GM21390 (cell line): ENCODE measurements around the gene CASP9.
"Not testable (repeated sequence)": the region's sequence is repeated elsewhere in the genome, so short reads cannot be mapped to it uniquely, and the experiment has no call there.

Source experiments
- ATAC-seq: cut with Tn5 transposase; IDR thresholded peaks from one replicate; pipeline ENCODE4 v1.9.1; 2021; ENCODE audit not compliant: unreplicated experiment

The CASP9 gene

DNA sequence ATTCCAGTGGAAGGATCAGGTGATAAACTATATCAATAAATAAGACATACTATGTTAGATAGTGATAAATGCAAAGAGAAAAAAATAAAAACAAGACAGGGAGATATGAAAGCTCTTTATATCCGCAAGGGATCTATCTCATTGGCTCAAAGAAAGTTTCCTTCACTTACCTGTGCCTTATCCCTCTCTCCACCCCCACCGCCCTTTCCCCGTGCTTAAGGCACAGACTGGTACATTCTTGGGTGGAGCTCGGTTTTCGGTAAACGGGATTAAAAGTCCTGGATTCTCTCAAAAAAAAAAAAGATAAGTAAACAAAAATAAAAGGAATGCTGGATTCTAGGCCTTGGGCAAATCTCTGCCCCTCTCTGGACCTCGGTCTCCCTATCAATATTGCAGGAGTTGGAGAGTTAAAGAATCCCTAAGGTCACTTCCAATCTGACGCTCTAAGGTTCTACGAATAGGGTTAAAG lies 2.0 kb upstream of the CASP9 start:
- no peak for ATAC-seq

DNA sequence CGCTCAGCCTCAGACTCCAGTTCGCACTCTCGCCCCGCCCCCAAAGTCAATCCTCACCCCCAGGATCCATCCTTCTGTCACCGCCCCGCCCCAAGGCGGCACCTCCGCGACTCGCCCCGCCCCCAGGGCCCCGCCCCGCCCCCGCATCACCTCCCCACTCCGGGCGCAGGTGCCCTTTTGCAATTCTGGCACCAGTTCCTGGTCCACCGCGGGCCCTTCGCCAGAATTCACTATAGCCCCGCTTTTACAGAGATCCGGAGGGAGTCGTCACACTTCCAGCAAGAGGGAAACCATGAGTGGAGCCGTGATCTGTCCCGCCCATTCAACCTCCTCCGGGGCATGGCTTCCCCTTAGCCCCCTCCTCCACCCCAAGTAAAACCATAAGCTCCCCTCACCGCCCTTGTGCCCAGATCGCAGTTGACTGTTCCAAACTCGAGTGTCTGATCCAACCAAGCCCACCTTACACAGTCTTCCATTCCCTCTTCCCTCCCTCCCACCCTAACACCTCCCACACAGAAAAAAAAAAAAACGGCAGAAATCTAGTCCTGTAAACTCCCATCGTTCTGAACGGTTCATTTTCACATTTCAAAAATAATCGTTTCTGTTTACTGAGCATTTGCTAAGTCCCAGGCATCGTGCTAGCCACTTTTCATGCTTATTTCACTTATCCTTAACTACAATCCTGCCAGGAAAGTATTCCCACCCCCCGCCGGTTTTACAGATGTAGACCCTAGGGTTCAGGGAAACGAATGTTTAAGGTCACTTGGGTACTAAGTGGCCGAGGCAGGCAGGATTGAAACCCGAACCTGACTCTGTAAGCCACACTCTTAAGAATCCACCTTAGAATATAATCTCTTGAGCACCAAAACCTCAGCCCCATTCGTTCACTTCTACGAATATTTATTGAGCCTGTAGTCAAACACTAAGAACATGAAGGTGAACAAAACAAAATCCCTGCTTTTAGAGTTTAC lies 1.3 kb upstream of the CASP9 start:
- peak; percentile 39 for ATAC-seq

DNA sequence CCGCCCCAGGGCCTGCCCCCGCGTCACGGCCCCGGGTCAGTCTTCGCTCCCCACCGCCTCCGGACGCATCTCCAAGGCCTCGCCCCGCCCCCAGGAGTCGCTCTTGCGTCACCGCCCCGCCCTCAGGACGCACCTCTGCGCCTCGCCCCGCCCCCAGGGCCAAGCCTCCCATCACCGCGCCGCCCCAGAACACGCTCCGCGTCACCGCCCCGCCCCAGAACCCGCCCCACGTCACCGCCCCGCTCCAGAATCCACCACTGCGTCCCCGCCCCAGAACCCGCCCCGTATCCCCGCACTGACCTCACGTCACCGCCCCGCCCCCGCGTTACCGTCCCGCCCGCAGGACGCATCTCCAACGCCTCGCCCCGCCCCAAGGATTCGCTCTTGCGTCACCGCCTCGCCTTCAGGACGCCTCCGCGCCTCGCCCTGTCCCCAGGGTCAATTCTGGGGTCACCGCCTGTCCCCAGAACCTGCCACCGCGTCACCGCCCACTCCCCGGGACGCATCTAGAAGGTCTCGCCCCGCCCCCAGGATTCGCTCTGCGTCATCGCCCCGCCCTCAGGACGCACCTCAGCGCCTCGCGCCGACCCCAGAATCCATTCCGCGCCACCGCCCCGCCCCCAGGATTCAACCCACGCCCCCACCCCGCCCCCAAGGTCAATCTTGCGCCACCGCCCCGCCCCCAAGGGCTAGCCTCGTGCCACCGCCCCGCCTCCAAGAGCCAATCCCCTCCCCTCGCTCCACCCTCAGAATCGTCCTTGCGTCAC lies 451 bp upstream of the CASP9 start:
- ATAC-seq: peak; percentile 38

DNA sequence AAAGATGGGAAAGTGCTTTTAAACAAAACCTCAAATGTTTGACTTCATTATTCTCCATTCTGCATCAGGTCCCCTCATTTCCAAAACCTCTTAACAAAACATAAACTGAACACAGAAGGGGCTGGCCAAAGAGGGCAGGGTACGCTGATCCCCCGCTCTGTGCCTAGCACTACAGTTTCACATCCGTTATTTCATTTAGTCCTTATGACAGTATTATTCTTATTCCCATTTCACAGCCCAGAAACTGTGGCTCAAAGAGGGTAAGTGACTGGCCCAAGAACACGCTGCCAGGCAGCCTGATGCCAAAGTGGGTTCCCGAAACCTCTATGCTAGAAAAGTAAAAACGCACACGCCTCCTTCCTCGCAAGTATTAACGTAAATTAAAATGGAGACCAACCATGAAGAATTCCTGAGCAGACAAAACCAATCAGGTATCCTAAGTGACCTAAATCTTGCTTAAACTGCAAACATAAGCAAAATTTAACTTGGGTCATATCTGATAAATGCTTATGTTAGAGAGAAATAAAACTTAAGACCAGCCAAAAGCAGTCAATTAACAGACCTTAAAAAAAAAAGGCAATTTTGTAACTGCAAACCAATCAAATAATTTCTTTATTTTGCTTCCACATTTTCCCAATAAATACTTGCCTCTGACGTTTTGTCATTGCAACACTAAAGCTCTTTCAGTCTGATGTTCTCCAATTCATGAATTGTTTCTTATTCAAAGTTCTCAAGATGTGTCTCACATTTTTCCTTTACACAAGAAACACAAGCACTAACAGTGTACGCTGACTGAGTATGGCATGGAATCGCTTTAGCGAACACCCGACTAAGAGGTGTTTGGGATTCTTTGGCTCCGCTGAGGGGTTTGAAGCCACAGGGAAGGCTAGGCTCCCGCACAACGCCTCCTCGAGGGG lies 653 bp downstream of the CASP9 start:
- ATAC-seq: no peak

DNA sequence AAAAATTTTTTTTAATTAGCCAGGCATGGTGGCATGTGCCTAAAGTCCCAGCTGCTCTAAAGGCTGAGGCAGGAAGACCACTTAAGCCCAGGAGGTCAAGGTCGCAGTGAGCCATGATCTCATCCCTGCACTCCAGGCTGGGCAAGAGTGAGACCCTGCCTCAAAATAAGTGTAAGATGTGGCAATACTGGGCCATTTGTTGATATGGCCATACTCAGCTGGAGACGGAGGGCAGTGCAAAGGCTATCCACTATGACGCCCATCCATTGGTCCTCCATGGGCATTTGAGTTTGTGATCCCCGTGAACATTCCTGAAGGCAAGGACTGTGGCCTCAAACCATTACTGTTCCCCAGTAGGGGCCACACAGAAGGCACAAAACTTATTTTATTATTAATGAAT lies 1.5 kb downstream of the CASP9 start:
- ATAC-seq: no peak

DNA sequence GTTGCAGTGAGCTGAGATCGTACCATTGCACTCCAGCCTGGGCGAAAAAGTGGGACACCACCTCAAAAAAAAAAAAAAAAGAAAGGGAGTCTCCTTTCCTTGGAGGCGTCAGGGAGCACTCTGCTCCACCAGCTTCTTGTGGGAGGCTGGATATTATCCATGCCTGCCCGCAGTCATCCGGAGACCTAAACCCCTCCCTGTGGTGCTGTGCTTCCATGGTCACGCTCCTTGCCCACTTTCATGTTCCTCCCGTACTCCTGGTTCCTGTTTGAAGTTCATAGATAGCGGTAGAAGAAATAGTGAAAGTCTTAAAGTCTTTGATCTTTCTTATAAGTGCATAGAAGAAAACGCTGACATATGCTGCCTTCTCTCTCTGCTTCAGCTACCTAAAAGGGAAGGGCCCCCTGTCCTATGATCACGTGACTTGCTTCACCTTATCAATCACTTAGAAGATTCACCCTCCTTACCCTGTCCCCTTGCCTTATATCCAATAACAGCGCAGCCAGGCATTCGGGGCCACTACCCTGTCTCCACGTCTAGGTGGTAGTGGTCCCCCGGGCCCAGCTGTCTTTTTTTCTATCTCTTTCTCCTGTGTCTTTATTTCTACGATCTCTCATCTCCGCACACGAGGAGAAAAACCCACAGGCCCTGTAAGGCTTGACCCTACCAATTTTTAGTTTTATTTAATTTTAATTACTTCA lies 2.7 kb downstream of the CASP9 start:
- ATAC-seq: not testable (repeated sequence)

DNA sequence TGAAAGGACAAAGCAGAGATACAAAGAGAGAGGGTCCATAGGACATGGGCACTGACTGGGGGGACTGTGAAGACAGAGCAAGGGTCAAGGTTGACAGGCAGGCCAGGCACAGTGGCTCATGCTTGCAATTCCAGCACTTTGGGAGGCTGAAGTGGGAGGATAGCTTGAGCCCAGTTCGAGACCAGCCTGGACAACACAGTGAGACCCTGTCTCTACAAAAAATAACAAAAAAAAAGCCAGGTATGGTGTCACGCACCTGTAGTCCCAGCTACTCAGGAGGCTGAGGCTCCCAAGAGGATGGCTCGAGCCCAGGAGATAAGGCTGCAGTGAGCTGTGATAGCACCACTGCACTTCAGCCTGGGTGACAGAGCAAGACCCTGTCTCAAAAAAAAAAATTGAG lies 4.4 kb downstream of the CASP9 start:
- no peak for ATAC-seq

DNA sequence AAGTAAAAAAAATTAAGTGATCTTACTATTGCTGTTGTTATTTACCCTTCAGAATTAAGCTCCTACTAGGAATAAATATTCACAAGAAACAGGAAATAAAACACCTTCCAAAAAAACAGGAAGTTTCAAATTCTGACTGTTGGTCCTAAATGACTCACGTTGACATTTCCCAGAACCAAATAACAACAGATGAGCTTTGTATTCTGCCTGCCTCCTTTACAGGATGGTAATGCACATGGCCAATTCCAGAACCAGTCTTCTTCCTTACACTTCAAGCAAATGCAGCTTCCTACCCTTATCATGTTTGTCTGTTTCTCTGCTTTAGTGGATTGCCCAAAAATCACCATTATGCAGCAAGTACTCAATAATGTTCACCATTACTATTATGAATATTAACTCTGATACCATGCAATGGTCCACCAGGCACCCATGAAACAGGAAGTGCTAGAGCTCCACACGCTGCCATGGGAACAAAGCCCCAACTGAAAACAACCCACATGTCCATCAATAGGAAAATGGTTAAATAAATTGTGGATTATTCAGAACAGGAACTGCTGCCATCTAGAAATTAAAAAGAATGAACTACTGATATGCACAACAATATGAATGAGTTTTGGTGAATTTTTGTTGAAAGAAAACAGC lies 8.9 kb downstream of the CASP9 start:
- ATAC-seq: no peak

DNA sequence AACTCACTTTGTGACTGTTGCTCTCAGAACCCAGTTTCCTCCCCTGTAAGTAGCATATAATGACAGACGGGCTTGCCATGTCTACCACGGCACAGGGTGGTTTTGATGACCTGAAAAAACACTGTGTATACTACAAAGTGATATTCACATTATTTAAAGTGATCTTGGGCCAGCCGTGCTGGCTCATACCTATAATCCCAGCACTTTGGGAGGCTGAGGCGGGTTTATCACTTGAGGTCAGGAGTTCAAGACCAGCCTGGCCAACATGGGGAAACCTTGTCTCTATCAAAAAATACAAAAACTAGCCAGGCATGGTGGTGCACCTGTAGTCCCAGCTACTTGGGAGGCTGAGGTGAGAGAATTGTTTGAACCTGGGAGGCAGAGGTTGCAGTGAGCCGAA lies 9.5 kb downstream of the CASP9 start:
- ATAC-seq: not testable (repeated sequence)

DNA sequence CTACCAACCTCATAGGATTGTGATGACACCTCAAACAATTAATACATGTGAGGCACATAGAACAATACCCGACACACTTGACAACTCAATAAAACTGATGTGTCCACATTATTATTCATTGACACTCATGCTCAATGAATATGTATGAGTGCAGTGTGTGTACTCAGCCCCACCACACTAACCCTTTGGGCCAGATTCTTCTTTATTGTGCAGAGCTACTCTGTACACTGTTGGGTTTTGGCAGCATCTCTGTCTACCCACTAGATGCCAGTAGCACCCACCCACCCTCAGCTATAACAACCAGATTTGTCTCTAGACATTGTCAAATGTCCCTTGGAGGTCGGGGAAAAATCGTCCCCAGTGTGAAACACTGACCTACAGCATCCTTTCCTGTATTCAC lies 10.1 kb downstream of the CASP9 start:
- no peak for ATAC-seq

DNA sequence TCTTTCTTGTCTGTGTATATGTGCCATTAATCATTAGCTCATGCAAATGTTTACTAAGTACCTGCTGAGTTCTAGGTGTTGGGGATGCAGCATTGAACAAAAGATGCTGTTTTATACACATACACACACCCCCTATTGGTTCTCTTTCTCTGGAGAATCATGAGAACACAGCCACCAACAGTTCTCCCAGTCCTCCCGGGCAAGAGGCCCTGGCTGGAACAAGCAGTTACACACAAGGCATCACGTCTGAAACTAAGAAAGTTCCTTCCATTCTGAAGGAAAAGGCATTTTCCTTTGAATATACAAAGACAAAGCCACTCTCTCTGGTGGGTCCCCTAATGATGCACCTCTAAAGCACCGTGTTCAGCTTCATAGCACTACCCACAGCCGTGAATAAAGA lies 10.8 kb downstream of the CASP9 start:
- no peak for ATAC-seq

DNA sequence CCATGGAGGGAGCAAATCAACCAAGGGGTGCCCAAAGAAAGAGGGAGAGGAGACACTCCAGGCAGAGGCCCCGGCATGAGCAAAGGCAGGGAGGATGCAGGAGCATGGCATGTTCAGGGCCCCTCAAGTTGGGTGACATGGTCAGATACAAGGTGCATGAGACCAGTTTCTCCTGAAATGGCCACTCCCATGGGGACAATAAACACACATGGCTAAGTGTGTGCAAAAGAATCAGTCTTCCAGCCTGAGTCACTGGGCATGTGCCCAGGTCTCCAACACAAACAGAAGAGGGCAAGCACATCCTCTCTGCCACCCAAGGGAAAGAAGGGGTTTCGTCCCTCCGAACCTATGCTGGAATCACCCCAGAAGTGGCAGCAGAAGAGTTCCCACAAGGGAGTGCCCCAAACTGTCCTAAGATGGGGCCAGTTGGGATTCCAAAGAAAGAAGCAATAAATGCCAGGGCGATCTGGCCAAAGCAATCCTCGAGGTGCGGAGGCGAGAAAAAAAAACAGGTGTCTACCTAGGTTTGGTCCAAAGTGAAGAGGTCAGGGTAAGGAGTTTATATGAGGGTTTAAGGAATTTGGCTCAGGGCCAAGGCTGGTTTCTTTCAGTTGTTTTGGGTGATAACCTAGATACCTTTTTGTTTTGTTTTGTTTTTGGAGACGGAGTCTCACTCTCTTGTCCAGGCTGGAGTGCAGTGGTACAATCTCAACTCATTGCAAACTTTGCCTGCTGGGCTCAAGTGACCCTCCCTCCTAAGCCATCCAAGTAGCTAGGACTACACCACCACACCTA lies 13.2 kb downstream of the CASP9 start:
- ATAC-seq: no peak

DNA sequence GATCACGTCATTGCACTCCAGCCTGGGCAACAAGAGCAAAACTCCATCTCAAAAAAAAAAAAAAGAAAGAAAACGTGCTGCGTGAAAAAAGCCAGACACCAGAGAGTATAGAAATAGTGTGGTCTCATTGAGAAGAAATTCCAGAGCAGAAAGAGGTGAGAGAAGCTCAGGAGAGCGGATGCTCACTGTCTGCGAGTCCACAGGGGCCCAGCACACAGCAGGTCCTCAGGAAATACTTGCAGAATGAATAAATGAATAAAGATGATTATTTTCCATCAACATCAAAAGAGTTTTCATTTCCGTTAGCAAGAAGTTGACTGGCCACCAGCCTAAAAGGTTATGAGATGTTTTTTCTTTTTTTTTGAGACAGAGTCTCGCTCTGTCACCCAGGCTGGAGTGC lies 14.4 kb downstream of the CASP9 start:
- ATAC-seq: no peak

DNA sequence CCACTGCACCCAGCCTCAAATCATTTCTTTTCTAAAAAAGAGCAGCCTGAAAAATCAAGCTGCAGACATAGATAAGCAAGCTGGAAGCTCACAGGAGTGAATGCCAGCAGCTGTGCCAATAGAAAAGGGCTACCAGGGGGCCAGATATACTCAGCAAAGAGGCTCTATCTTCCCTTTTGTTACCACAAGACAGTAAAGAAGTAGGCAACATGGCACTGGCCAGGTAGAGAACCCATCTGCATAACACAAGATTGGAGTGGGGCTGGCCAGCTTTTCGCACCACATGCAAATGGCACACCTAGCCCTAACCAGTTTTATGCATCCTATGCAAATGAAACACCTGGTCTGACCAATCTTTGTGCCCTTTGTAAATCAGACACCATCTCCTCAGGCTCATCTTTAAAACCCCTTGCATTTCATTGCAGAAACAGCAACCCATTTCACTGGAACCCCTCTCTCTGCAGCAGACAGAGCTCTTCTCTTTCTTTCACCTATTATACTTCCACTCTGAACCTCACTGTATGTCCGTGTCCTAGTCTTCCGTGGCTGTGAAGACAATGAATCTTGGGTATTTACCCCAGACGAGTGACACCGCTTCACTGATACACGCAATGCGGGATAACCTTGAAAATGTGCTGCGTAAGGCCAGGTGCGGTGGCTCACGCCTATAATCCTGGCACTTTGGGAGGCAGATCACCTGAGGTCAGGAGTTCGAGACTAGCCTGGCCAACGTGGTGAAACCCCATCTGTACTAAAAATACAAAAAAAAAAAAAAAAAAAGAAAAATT lies 15.1 kb downstream of the CASP9 start:
- no peak for ATAC-seq

DNA sequence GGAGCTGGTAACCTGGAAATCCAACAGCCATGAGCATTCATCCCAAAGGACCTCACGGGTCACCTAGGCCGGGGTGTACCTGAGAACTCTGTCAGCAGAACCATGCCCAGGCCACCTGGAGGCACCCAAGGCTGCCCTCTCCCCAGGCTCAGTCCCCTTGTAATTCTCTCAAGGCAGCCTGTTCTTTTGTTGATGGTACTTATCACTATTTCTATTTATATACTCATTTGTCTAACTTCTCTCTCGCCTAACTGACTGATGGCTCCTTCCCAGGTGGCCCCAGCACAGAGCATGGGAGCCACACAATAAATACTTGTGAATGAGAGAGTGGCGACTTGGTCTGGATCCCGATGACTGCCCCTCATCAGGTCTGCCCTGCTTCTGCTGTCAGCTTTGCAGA lies 16.7 kb downstream of the CASP9 start:
- ATAC-seq: no peak

DNA sequence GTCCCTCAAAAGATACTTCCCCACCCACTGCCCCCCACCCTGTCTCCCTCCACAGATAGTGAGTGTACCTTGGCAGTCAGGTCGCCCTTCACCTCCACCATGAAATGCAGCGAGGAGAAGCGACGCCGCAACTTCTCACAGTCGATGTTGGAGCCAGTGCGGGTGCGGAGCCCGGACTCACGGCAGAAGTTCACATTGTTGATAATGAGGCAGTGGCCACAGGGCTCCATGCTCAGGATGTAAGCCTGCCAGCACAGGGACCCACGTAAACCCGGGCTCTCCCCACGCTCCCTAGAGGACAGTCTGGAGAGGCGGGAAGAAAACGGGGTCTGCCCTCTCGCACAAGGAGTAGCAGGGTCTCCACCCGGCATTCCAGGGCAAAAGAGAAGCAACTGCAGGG lies 17.2 kb downstream of the CASP9 start:
- no peak for ATAC-seq

DNA sequence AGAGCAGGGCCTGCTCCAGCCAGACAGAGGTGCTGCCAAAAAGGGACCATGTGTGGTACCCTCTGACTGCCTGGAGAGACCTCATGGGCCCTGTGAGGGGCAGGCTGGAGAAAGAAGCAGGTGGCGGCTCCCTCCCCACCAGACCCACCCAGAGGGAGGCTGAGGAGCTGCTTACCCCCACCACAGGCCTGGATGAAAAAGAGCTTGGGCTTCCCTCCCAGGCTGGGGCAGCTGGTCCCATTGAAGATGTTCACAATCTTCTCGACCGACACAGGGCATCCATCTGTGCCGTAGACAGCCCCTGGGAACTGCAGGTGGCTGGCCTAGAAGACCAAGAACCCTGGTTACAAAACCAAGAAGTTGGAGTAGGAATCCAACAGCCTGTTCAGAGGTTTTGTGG lies 19.6 kb downstream of the CASP9 start:
- no peak for ATAC-seq
